ENCODE results near the gene PRKCA.

The PRKCA gene

DNA sequence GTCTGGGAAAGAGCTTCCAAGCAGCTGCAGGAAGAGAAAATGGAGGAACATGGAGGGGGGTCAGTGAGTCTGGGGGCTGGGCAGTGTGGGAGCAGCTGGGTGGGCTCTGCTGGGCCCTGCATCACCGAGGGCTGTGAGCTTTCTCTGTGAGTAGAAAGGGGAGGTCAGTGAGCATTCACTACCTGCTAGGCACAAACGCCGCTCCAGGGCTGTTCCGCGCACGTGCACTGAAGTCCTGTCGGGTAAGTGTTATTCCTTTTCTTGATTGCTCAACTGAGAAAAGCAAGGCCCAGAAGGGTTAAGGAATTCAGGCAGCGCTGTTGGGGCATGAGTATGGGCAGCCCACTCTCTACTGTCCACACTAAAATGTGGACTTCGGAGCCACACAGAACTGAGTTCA, 537.2 kb downstream of the PRKCA start:
- Histone ChIP-seq H4K20me1 (ENCODE audit: insufficient read depth, low read length, poor library complexity, severe bottlenecking) (no peaks in the 10 kb centered on the region), H3K27me3 (ENCODE audit: insufficient read depth, low read length, poor library complexity, severe bottlenecking) (no peaks in the 10 kb centered on the region), H3K9me2 (replicated peaks; ENCODE audit: low read depth, low read length) (no peaks in the 10 kb centered on the region)

GRCh38 chr17:66840061-66840460, 537.6 kb downstream of the PRKCA start:
- H3K36me3 ChIP-seq (ENCODE audit: insufficient read depth, low read length), result no peaks in the 10 kb centered on the region
- no peaks in the 10 kb centered on the region for H3K79me2 ChIP-seq (ENCODE audit: insufficient read depth, low read length)
- H3K4me3 ChIP-seq (ENCODE audit: low read length, poor library complexity, severe bottlenecking), result no peak overlapping the region
- H3K27me3 ChIP-seq (ENCODE audit: insufficient read depth, low read length, poor library complexity, severe bottlenecking), result no peaks in the 10 kb centered on the region
- H3K9me2 ChIP-seq (replicated peaks; ENCODE audit: low read depth, low read length), result no peaks in the 10 kb centered on the region
- no peak for TF ChIP-seq EZH2phosphoT487 (IDR thresholded peaks at IDR 0.05; ENCODE audit: borderline replicate concordance)
- TF ChIP-seq CTCF (conservative IDR thresholded peaks at IDR 0.05; ENCODE audit: low read length), result no peak
- no peak overlapping the region for H3K4me2 ChIP-seq (ENCODE audit: low read depth, low read length, poor library complexity, severe bottlenecking)
- H3F3A ChIP-seq (ENCODE audit: low read depth), result no peaks in the 10 kb centered on the region
- no peaks in the 10 kb centered on the region for H3K9me3 ChIP-seq (ENCODE audit: insufficient read depth, low read depth, low read length)
- H2AFZ ChIP-seq (ENCODE audit: low read length), result no peak overlapping the region
- H3K4me1 ChIP-seq (ENCODE audit: insufficient read depth, low read length, poor library complexity, severe bottlenecking), result no peaks in the 10 kb centered on the region
- no peak overlapping the region for H3K9ac ChIP-seq (ENCODE audit: low read depth, low read length, poor library complexity, severe bottlenecking)
- H4K20me1 ChIP-seq (ENCODE audit: insufficient read depth, low read length, poor library complexity, severe bottlenecking), result no peaks in the 10 kb centered on the region

More for the DNA sequence above, 537.2 kb downstream of the PRKCA start:
- TF ChIP-seq CTCF (conservative IDR thresholded peaks at IDR 0.05; ENCODE audit: low read length) (no peak), EZH2phosphoT487 (IDR thresholded peaks at IDR 0.05; ENCODE audit: borderline replicate concordance) (no peak)
- no peak overlapping the region for H3K9ac ChIP-seq (ENCODE audit: low read depth, low read length, poor library complexity, severe bottlenecking)
- H3F3A ChIP-seq (ENCODE audit: low read depth), result no peaks in the 10 kb centered on the region
- H3K79me2 ChIP-seq (ENCODE audit: insufficient read depth, low read length), result no peaks in the 10 kb centered on the region
- H3K36me3 ChIP-seq (ENCODE audit: insufficient read depth, low read length), result no peaks in the 10 kb centered on the region
- H3K4me1 ChIP-seq (ENCODE audit: insufficient read depth, low read length, poor library complexity, severe bottlenecking), result no peaks in the 10 kb centered on the region
- H3K4me2 ChIP-seq (ENCODE audit: low read depth, low read length, poor library complexity, severe bottlenecking), result no peak overlapping the region
- H3K9me3 ChIP-seq (ENCODE audit: insufficient read depth, low read depth, low read length), result no peaks in the 10 kb centered on the region
- no peak overlapping the region for H3K4me3 ChIP-seq (ENCODE audit: low read length, poor library complexity, severe bottlenecking)
- H2AFZ ChIP-seq (ENCODE audit: low read length), result no peak overlapping the region

DNA sequence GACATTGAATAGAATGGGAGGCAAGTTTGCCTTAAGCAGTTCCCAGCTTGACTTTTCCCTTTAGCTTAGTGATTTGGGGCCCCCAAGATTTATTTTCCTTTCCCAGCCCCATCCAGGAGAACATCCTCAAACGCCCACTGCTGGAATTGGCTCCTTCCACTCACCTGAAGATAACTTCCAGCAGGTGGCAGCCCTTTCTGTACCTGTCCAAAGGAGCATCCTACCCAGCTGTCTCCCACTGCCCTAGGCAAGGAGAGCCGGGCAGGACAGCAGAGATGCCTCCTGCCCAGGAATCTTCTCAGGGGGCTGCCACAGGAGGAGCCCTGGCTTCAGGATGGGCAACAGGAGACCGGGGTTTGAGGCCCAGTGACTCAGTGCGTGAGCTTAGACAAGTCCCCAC, 538.9 kb downstream of the PRKCA start:
- no peaks in the 10 kb centered on the region for H3K27me3 ChIP-seq (ENCODE audit: insufficient read depth, low read length, poor library complexity, severe bottlenecking)
- H3K4me1 ChIP-seq (ENCODE audit: insufficient read depth, low read length, poor library complexity, severe bottlenecking), result no peaks in the 10 kb centered on the region
- no peak overlapping the region for H3K9ac ChIP-seq (ENCODE audit: low read depth, low read length, poor library complexity, severe bottlenecking)
- no peaks in the 10 kb centered on the region for H3K9me3 ChIP-seq (ENCODE audit: insufficient read depth, low read depth, low read length)
- no peak overlapping the region for H3K4me2 ChIP-seq (ENCODE audit: low read depth, low read length, poor library complexity, severe bottlenecking)
- no peaks in the 10 kb centered on the region for H4K20me1 ChIP-seq (ENCODE audit: insufficient read depth, low read length, poor library complexity, severe bottlenecking)
- no peaks in the 10 kb centered on the region for H3K79me2 ChIP-seq (ENCODE audit: insufficient read depth, low read length)
- no peak overlapping the region for H2AFZ ChIP-seq (ENCODE audit: low read length)
- H3K4me3 ChIP-seq (ENCODE audit: low read length, poor library complexity, severe bottlenecking), result no peak overlapping the region
- H3K36me3 ChIP-seq (ENCODE audit: insufficient read depth, low read length), result no peaks in the 10 kb centered on the region
- no peaks in the 10 kb centered on the region for H3K9me2 ChIP-seq (replicated peaks; ENCODE audit: low read depth, low read length)
- no peaks in the 10 kb centered on the region for H3F3A ChIP-seq (ENCODE audit: low read depth)
- TF ChIP-seq EZH2phosphoT487 (IDR thresholded peaks at IDR 0.05; ENCODE audit: borderline replicate concordance), result no peak
- TF ChIP-seq CTCF (conservative IDR thresholded peaks at IDR 0.05; ENCODE audit: low read length), result no peak
